Stimulated activated naive CD4-positive, alpha-beta T cell treated with Interleukin-2 at 50 U/mL for 16 hours (primary cell): ENCODE measurements around the gene NTMT1.
"Not testable (repeated sequence)": the region's sequence is repeated elsewhere in the genome, so short reads cannot be mapped to it uniquely, and the experiment has no call there.

Source experiments
- DNase-seq: peaks from one replicate; lab custom pipeline; 2025; lab: John Stamatoyannopoulos, UW

The NTMT1 gene

DNA sequence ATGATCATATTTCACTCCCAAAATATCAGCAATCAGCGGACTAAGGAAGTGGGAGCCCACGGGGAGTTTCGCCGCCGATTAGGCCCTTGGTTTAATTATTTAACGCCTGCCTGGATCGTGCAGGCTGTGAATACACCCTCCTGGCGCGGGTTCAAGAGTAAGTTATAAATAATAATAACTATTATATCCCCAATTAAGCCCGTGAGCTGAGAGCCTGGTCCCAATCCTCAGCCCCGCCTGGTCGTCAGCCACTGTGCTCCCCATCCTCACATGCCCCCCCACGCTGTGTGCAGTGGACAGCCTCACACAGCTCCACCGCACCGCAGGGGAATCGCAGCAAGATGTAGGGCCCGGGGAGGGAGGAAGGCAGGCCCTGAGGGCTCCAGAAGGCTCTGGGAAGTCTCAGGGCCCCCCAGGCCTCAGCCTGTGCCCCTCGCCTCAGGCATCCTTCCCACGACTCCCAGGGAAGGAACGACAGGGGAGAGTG, 28.6 kb downstream of the NTMT1 start:
- no peak for DNase-seq

GRCh38 chr9:129655154-129655553, 29.2 kb downstream of the NTMT1 start:
- DNase-seq, result no peak

GRCh38 chr9:129655696-129656095, 29.7 kb downstream of the NTMT1 start:
- DNase-seq, result no peak

- no peak for DNase-seq
Observed at GRCh38 chr9:129656795-129657390, 30.9 kb downstream of the NTMT1 start.

DNA sequence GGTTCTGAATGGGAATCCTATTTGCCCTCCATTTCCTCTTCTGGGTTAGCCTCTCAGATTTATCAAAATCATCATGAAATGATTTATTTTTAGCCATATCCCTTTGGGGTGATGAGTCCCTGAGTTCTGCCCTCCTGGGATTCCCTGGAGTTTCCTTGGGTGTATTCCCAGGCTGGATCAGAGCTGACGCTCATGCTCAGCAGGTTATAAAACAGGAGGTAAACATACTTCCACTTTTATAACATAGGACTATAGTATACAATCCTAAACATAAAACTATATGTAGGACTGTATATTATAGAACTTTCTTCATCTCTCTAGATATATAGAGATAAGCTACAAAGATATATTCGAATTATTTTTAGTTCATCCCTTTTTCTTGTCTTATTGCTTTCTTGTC, 35.1 kb downstream of the NTMT1 start:
- no peak for DNase-seq

DNA sequence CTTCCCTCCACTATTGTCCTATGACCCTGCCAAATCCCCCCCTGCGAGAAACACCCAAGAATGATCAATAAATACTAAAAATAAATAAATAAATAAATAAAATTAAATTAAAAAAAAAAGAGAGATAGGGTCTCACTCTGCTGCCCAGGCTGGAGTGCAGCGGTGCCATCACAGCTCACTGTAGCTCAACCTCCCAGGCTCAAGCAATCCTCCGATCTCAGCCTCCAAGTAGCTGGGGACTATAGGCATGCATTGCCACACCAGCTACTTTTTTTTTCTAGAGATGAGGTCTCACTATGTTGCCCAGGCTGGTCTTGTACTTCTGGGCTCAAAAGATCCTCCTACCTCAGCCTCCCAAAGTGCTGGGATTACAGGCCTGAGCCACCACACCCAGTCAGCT, 36.3 kb downstream of the NTMT1 start:
- DNase-seq, result not testable (repeated sequence)

DNA sequence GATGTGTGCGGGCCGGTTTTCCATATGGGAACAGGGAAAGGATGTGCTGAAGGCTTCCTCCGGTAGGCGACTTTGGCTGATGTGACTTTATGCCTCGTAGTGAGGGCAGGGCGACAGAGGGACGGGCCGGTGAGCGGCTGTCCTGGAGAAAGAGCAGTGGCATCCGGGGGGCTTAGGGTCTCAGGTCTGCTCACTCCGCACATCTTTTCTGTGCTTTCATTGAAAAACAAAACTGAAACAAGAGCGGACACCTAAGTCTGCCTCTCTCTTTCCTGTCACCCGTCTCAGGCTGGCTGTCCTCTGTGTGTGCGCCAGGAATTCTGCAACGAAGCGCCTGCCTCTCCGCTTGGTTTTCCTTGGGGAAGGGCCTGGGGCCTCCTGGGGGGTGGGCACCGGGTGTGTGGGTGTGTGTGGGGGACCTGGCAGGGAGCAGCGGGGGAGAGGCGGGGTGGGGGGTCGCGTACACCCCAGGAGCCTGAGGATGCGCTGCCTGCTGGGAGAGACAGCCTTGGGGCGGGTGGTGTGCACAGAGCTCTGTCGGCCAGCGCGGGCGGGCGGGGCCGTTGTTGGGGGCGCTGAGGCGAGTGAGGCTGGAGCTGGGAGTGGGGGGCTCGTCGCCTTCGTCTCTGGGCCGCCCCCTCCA, 38.9 kb downstream of the NTMT1 start:
- DNase-seq, result no peak

DNA sequence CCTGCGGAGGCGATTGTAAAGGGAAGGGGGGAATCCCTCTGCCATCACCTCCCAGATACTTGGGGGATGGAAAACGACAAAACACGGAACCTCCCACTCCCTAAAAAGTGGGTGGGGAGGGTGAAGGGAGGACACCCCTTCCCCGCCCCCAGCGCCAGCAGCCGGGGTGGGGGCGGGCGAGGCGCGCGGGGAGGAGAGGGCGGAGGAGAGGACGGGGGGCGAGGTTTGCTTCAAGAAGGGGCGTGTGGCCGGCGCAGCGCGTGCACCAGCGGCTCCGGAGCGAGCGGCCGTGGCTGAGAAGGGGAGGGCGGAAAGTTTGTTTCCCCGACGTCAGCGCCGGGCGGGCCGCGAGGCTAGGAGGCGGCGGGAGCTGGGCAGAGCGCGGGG, 39.4 kb downstream of the NTMT1 start, which contains the start of gene PRRX2:
TSS of gene PRRX2 (plus strand) at position 259 of the 387 bp plus-strand sequence. CDS start 221 bp downstream, outside the sequence.
- peak; percentile 11 for DNase-seq

GRCh38 chr9:129665814-129666520, 40.0 kb downstream of the NTMT1 start:
- no peak for DNase-seq

- DNase-seq, result no peak
Observed at GRCh38 chr9:129666575-129666974, 40.6 kb downstream of the NTMT1 start.

- no peak for DNase-seq
Observed at GRCh38 chr9:129667378-129667777, 41.4 kb downstream of the NTMT1 start.

GRCh38 chr9:129667850-129668249, 41.9 kb downstream of the NTMT1 start:
- no peak for DNase-seq

DNA sequence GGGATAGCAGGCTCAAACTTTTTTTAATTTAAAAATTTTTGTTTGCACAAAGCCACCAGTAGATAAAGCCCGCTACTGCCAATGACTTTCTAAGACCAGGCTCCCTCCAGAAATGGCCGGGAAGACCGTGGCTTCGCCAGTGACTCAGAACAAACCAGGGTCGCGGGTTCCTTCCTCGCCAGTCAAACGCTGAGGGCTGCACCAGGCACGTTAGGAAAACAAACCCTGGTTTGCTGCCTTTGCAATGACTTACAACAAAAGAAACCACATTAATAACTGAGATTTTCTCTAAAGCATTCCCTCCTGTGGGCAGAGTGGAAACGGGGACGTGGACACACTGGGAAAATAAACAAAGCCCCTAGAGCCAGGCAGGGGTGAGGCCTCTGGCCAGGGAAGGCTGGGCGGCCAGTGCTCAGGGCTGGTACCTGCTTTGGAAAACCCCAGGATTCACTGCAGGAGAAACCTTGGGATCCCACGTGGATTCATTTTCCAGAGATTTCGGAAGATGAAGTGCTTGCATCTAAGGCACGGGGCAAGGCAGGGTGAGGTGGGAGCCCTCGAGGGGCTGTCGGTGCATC, 43.3 kb downstream of the NTMT1 start:
- no peak for DNase-seq

GRCh38 chr9:129669946-129670345, 44.0 kb downstream of the NTMT1 start:
- no peak for DNase-seq

DNA sequence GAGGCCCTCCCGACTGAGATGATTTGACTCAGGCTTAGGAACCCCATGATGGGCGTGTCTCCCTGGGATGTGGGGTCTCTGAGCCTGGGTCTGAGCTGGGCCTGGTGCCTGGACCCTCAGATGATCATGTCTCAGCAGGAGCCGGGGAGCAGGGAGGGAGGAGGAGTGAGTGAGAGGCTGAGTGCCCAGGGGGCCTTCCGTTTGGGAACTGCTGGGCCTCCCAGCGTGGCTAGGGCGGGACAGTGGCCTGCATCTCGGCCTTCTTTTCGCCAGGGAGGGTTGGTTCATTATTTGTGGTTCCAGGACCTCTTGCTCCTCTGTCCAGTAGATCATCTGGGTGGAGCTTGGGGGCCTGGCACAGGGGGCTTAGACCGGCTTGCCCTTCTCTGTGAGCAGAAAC, 45.1 kb downstream of the NTMT1 start:
- no peak for DNase-seq

DNA sequence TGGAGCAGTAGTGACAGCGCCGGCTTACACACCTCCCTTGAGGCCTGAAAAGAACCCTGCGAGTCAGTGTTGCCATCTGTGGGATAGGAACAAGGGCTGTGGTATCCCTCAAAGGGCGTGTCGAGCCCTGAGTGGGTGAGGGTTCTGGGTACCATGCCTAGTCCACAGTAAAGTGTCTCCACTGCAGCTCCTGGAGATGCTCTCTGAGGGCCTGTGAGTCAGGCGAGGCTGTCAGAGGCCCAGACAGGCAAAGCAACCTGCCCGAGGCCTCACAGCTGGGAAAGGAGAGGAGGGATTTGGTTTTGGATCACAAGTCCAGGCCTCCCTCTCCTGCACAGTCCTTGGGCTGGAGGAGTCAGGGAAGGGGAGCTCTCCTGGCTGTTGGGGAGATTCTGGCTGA, 45.6 kb downstream of the NTMT1 start:
- peak; percentile 7 for DNase-seq

DNA sequence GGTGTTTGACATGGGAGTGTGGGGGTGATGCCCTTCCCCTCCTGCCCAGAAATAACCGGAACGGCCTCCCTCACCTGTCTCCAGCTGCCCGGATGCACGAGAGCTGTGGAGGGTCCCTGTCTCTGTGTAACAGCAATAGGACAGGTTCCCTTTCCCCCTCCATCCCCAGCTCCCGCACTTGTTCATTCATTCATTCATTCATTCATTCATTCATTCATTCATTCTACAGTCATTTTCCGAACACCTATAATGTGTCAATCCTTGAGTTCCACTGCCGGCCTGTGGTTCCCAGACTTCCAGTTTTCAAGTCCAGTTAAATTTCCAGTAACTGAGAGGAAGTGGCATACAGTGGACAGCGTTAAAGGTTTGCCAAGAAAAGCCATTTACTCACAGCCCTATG, 46.7 kb downstream of the NTMT1 start:
- no peak for DNase-seq

DNA sequence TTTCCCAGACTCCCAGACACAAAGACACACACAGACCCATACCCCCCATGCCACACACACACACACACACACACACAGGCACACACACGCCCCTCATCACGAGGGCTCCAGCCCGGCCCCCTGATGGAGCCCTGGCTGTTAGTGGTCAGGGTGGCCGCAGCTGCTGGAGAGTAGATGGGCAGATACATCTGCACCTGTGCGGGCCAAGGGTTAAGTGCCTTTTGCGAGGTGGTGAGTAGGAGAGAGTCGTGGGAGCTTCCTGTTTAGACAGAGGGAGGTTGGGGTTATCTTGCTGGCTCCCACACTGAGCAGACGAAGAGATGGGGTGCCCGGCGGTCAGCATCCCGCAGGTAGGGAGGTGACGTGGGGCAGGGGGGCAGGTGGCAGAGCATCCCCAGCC, 47.6 kb downstream of the NTMT1 start:
- DNase-seq, result no peak

GRCh38 chr9:129674229-129674628, 48.3 kb downstream of the NTMT1 start:
- no peak for DNase-seq

DNA sequence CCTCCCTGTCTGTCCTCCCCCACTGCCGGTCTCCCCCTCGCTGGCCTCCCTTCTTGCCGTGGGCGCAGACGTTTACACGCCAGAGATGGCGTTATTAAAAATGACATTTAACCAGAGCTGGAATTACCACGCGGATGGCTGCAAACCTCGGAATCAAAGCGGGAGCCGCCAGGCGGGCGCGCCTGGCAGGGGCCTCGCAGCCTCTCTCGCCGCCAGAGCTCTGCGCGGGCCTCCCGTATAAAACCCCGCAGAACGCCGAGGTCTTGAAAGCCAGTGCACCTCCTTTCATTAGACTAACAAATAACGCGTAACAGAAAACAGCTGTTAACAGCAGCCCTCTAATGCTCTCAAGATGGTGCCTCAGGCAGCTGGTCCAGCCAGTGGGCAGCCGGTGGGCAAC, 49.7 kb downstream of the NTMT1 start:
- DNase-seq, result no peak

DNA sequence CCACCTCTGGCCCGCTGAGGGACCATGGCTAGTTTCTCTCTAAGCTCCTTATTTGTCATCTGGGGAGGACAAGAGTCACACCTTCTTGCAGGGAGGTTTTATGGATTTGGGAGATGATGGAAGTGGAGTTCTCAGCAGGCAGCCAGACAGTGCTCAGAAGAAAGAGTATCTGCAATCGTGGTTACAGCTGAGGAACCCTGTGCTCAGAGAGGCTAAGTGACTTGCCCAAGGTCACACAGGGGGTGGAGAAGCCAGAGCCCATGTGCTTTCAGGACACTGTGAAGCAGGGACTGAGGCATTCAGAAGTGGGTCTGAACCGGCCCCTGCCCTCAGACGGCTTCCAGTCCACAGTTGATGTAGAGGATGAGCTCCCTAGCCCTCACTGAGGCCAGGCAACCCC, 50.3 kb downstream of the NTMT1 start:
- DNase-seq, result no peak

DNA sequence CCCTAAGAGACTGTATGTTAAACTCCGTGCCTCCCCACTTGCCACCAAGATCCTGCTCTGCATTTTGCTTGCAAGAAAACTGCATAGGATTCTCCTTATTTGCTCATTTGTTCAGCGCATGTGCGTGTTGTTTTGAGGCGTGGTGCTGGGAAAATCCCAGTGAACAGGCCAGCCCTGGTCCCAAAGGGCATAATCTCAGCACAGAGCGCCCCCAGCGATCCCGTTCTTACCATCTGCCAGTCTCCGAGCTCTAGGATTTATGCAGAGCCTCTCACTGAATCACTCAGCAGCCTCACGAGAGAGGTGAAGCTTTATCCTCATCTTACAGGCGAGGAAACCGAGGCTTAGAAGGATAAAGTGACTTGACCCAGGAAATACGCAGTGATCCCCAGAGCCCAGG, 51.0 kb downstream of the NTMT1 start:
- no peak for DNase-seq

DNA sequence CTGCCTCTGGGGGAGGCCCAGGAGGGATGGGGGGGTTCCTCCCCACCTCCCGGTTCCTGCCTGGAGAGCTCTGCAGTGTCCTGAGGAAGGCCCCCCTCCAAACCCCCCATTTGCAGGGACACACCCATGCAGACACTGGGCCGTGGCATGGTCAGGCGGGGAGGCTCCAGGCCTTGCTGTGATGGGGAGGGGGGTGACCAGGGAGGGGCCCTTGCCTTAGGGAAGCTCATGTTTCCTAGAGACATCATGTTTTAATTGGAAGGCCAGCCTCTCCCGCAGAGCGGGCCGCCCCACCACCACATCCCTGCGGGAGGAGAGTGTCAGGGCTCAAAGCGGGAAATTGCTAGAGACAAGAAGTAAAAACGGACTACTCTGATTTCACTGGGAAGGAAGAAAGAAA, 51.5 kb downstream of the NTMT1 start:
- no peak for DNase-seq
